Breast epithelium (tissue), 4 donors: ENCODE measurements around the gene LGALS9B. TPM values are rescaled to one million over a fixed set of nuclear protein-coding genes. Genes with fewer than 3 reads are reported as not detected.
"Not testable (repeated sequence)": the region's sequence is repeated elsewhere in the genome, so short reads cannot be mapped to it uniquely, and the experiment has no call there.

Experiments
- DNase-seq, 2 donors: peaks; one replicate each; pipeline ENCODE4 v3.0.0-alpha.2; 2019; ENCODE audit warnings: low spot score in 2 of 2
- H3K27ac ChIP-seq, 2 donors: fragments of 200-600 bp; sonication (generic) in 1 of 2; one replicate each; pipeline ENCODE4 v1.5.1; 2016 to 2019; ENCODE audit warnings: mild to moderate bottlenecking in 1 of 2
- H3K27me3 ChIP-seq, 2 donors: fragments of 200-600 bp; sonication (generic) in 1 of 2; one replicate each; pipeline versions ENCODE4 v1.5.1 to v1.6.0; 2017 to 2019; ENCODE audit warnings: control low read depth in 1 of 2, mild to moderate bottlenecking in 1 of 2
- H3K36me3 ChIP-seq: fragments of 200-600 bp; one replicate; pipeline ENCODE4 v1.5.1; 2019
- H3K4me1 ChIP-seq, 2 donors: fragments of 200-600 bp; sonication (generic); one replicate each; pipeline ENCODE4 v1.5.1; 2016 to 2019; ENCODE audit warnings: control low read depth in 1 of 2
- H3K4me3 ChIP-seq, 3 donors: fragments of 200-600 bp; sonication (generic); 1 replicate in 2 of 3; 2 replicates in 1 of 3; pipeline ENCODE4 v1.5.1; 2016 to 2019; ENCODE audit warnings: mild to moderate bottlenecking in 3 of 3, moderate library complexity in 2 of 3
- H3K9me3 ChIP-seq, 2 donors: fragments of 200-600 bp; sonication (generic) in 1 of 2; one replicate each; pipeline ENCODE4 v1.5.1; 2016 to 2019; ENCODE audit warnings: control low read depth in 1 of 2
- intact Hi-C: fragments of 100-400 bp; cut with DNase I; formaldehyde crosslinking; loops from one replicate; pipeline ENCODE4 v1.15.1; 2023; ENCODE audit warnings: low total_unique reads
- total RNA-seq, 3 donors: library from RNA; depleted of rRNA; stranded (reverse); fragments of >200 nt; gene quantifications; one replicate each; pipeline ENCODE4 v1.1.0, GENCODE V29; 2016

Gene LGALS9B
- under 1 TPM in 1 of 3 donors, not detected in 2; 0.33 TPM for total RNA-seq

DNA sequence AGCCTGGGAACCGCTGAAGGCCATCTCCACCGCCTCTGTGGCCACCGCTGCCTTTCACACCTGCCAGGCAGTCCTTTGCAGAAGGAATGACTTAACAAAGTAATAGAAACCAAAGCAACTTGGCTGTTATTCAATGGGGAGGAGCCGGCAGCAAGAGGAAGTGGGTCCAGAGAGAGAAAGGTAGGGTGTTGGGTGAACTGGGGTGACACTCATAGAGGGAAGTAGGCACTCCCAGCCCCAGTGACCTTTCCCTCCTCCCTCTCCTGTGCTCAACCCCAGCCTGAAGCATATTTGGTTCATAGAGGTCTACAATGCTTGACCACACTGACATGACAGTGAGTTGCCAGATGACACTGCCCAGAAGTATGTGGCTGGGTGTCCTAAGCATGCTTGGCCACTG is at the start of gene LGALS9B:
Gene LGALS9B (minus strand): TSS at position 93 of the 400 bp plus-strand sequence. CDS start 69 bp downstream, at position 24.
- H3K27me3 ChIP-seq, H3K4me3 ChIP-seq, H3K9me3 ChIP-seq, DNase-seq, H3K36me3 ChIP-seq, H3K27ac ChIP-seq, intact Hi-C loops, H3K4me1 ChIP-seq: not testable (repeated sequence)

DNA sequence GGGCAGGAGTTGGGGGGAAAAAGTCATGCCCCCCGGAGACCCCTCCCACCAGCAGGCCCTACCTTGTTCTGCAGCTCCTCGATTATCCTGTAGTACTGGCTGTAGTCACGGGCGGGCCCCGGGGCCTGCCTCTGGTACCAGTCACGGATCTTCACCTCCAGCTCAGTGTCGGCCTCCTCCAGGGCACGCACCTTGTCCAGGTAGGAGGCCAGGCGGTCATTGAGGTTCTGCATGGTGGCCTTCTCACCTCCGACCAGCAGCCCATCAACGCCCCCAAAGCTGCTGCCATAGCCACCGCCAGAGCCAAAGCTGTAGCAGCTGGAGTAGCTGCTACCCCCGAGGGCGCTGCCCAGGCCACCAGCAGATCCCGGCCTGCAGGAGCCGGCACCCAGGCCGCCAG is 49.6 kb upstream of the LGALS9B start:
- DNase-seq, H3K9me3 ChIP-seq, H3K27me3 ChIP-seq, H3K36me3 ChIP-seq, H3K27ac ChIP-seq, H3K4me1 ChIP-seq, intact Hi-C loops, H3K4me3 ChIP-seq: not testable (repeated sequence)

DNA sequence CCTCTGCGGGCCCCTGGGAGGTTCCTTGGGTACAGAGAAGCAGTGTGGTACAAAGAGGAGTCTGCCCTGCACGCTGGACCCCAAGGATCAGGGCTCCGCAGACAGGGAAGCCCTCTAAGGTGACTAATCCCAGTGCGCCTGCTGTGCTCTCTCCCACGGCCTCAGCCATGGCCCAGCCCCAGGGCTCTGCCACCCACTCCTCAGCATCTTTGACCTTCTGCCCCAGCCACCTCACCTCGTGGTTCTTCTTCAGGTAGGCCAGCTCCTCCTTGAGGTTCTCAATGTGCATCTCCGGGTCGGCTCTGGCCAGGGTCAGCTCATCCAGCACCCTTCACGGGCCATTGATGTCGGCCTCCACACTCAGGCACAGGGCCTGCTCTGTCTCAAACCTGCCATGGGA is 47.8 kb upstream of the LGALS9B start:
- DNase-seq, H3K9me3 ChIP-seq, H3K27ac ChIP-seq, H3K27me3 ChIP-seq, H3K4me3 ChIP-seq, H3K4me1 ChIP-seq, intact Hi-C loops, H3K36me3 ChIP-seq: not testable (repeated sequence)

DNA sequence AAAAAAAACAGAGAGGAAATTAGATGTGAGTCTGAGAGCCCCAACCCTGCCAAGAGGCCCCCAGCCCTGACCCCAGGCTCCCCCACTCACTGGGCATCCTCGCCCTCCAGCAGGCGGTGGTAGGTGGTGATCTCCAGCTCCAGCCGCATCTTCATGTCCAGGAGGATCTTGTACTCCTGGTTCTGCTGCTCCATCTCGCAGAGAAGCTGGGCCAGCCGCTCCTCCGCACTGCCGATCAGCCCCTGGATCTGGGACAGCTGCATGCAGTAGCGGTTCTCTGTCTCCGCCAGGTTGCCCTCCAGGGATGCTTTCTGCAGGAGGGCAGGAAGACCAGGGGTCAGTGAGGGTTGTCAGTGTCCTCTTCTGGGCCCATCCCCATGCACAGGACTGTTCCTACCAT is 46.2 kb upstream of the LGALS9B start:
- H3K9me3 ChIP-seq, H3K4me3 ChIP-seq, H3K27me3 ChIP-seq, H3K4me1 ChIP-seq, DNase-seq, intact Hi-C loops, H3K27ac ChIP-seq, H3K36me3 ChIP-seq: not testable (repeated sequence)

- H3K27ac ChIP-seq, DNase-seq, H3K9me3 ChIP-seq, H3K36me3 ChIP-seq, intact Hi-C loops, H3K4me1 ChIP-seq, H3K27me3 ChIP-seq, H3K4me3 ChIP-seq: not testable (repeated sequence)
Measured at GRCh38 chr17:20512378-20512777, 45.0 kb upstream of the LGALS9B start.

GRCh38 chr17:20511778-20512177 is 44.4 kb upstream of the LGALS9B start:
- H3K4me1 ChIP-seq, H3K9me3 ChIP-seq, DNase-seq, intact Hi-C loops, H3K36me3 ChIP-seq, H3K4me3 ChIP-seq, H3K27me3 ChIP-seq, H3K27ac ChIP-seq: not testable (repeated sequence)

DNA sequence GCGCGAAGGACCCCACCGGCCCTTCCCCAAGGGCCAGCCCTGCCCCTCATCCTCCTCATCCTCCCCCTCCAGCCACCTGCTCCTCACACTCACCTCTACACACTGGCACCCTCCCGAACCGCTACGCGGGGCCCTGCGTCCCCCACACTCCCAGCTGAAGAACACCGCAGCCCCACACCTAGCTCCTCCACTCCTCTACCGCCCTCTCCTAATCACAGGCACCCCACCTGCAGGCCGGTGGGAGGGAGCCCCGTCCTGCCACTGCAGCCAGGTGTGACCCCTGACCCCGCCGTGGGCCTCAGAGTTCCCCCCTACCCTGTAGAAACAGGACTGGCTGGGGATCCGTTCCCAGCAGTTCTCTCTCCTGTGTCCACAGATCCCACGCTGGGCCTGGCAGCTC is 38.0 kb upstream of the LGALS9B start:
- H3K9me3 ChIP-seq, H3K4me1 ChIP-seq, DNase-seq, H3K36me3 ChIP-seq, H3K4me3 ChIP-seq, intact Hi-C loops, H3K27ac ChIP-seq, H3K27me3 ChIP-seq: not testable (repeated sequence)

GRCh38 chr17:20504388-20505066 is 37.2 kb upstream of the LGALS9B start:
- DNase-seq, H3K36me3 ChIP-seq, H3K27ac ChIP-seq, H3K27me3 ChIP-seq, H3K4me3 ChIP-seq, intact Hi-C loops, H3K4me1 ChIP-seq, H3K9me3 ChIP-seq: not testable (repeated sequence)

- H3K4me3 ChIP-seq, H3K27ac ChIP-seq, H3K27me3 ChIP-seq, DNase-seq, H3K4me1 ChIP-seq, H3K36me3 ChIP-seq, H3K9me3 ChIP-seq, intact Hi-C loops: not testable (repeated sequence)
Measured at GRCh38 chr17:20501896-20502295, 34.6 kb upstream of the LGALS9B start.

GRCh38 chr17:20500346-20500745 is 33.0 kb upstream of the LGALS9B start:
- H3K27ac ChIP-seq, H3K36me3 ChIP-seq, intact Hi-C loops, H3K9me3 ChIP-seq, H3K4me1 ChIP-seq, DNase-seq, H3K27me3 ChIP-seq, H3K4me3 ChIP-seq: not testable (repeated sequence)

GRCh38 chr17:20495420-20495819 is 28.1 kb upstream of the LGALS9B start:
- H3K27me3 ChIP-seq, H3K36me3 ChIP-seq, H3K4me3 ChIP-seq, H3K27ac ChIP-seq, intact Hi-C loops, H3K4me1 ChIP-seq, H3K9me3 ChIP-seq, DNase-seq: not testable (repeated sequence)

DNA sequence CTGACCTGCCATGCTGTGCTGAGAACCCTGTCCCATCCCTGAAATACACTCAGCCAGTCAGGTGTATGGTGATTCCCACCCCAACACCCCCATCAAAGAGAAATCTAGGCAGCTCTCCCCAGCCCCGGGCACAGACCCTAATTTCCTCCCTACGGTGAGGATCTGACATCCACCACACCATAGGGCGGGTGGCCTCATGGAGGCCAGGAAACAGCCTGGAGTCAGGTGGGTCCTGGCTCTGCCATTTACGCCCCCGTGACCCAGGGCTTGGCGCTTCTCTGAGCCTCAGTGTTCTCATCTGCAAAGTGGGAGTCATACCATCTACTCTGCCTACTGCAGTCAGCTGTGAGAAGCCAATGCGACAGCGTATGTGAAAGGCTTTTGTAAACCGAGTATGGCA is 27.4 kb upstream of the LGALS9B start:
- intact Hi-C loops, H3K4me3 ChIP-seq, H3K9me3 ChIP-seq, H3K27me3 ChIP-seq, DNase-seq, H3K4me1 ChIP-seq, H3K27ac ChIP-seq, H3K36me3 ChIP-seq: not testable (repeated sequence)

DNA sequence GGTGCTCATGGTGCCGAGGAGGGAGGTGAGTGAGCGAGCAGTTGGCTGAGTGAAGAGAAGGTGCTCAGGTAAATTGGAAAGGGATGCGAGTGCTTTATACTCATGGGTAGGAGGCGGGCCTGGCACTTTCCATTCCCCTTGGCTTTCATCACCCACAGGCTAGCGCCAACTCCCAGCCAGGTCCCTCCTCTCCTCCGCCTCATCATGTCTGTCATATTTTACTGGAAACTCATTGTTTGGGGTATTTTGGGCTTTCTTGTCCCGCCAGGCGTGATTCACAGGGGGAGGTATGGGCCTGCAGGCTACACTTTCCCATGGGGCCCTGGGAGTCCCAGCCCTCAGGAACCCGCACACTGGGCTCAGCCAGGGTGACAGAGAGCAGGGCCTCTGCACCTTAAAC is 26.8 kb upstream of the LGALS9B start:
- H3K9me3 ChIP-seq, intact Hi-C loops, DNase-seq, H3K4me1 ChIP-seq, H3K27me3 ChIP-seq, H3K36me3 ChIP-seq, H3K27ac ChIP-seq, H3K4me3 ChIP-seq: not testable (repeated sequence)

DNA sequence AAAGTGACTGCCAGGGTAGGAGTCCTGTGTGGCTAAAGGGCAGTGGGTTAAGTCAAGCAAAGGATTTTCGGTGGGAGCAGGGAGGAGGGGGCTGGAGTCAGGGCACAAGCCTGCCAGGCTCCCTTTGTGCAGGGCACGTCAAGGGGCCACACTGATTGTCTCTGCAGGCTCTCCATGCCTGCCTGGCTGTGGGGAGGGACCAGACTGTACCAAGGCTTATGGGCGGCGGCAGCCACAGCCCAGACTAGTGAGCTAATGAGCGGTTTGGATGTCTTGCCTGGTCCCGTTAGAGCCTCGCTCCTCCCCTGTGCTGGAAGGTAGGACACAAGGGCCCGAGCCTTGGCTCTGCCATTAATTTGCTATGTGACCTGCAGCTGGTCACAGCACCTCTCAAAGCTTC is 25.6 kb upstream of the LGALS9B start:
- H3K36me3 ChIP-seq, DNase-seq, H3K4me3 ChIP-seq, H3K4me1 ChIP-seq, intact Hi-C loops, H3K27me3 ChIP-seq, H3K9me3 ChIP-seq, H3K27ac ChIP-seq: not testable (repeated sequence)
